ENCODE data around the gene SPATA3. TPM values are rescaled to one million over a fixed set of nuclear protein-coding genes. Genes with fewer than 3 reads are reported as not detected.

The SPATA3 gene
- total RNA-seq, 1 donor from 2014 or later, result not detected

GRCh38 chr2:230982528-230982927, 13.4 kb upstream of the SPATA3 start:
- Histone ChIP-seq H3K4me3 (ENCODE audit: low read length in 3 of 3) (no peak overlapping the region), H3K27me3 (ENCODE audit: control insufficient read depth in 3 of 3, insufficient read depth in 3 of 3, low read length in 3 of 3) (peaks cover 0 to 6% (median 0%) of the 10 kb centered on the region in 3 donors), H3K9ac (ENCODE audit: low read depth in 1 of 3, low read length in 3 of 3) (no peak overlapping the region), H3K9me3 (ENCODE audit: control insufficient read depth in 3 of 3, low read length in 3 of 3) (no peaks in the 10 kb centered on the region), H3K4me1 (ENCODE audit: control insufficient read depth in 3 of 3, insufficient read depth in 3 of 3, low read length in 3 of 3) (peaks cover 4 to 5% (median 4%) of the 10 kb centered on the region in 3 donors), H3K27ac (ENCODE audit: low read depth, low read length) (no peak overlapping the region), H3K36me3 (ENCODE audit: control insufficient read depth in 3 of 3, insufficient read depth in 3 of 3, low read length in 3 of 3) (no peaks in the 10 kb centered on the region)

- H3K4me1 ChIP-seq (ENCODE audit: control insufficient read depth in 3 of 3, insufficient read depth in 3 of 3, low read length in 3 of 3), result peaks cover 4 to 5% (median 4%) of the 10 kb centered on the region in 3 donors
- no peaks in the 10 kb centered on the region for H3K36me3 ChIP-seq (ENCODE audit: control insufficient read depth in 3 of 3, insufficient read depth in 3 of 3, low read length in 3 of 3)
- H3K9me3 ChIP-seq (ENCODE audit: control insufficient read depth in 3 of 3, low read length in 3 of 3), result no peaks in the 10 kb centered on the region
- no peak overlapping the region for H3K4me3 ChIP-seq (ENCODE audit: low read length in 3 of 3)
- H3K27ac ChIP-seq (ENCODE audit: low read depth, low read length), result no peak overlapping the region
- H3K27me3 ChIP-seq (ENCODE audit: control insufficient read depth in 3 of 3, insufficient read depth in 3 of 3, low read length in 3 of 3), result peaks cover 0 to 6% (median 0%) of the 10 kb centered on the region in 3 donors
- H3K9ac ChIP-seq (ENCODE audit: low read depth in 1 of 3, low read length in 3 of 3), result no peak overlapping the region
Observed at GRCh38 chr2:230983566-230983965, 12.4 kb upstream of the SPATA3 start.

- no peak overlapping the region for H3K4me3 ChIP-seq (ENCODE audit: low read length in 3 of 3)
- peaks cover 4 to 5% (median 4%) of the 10 kb centered on the region in 3 donors for H3K4me1 ChIP-seq (ENCODE audit: control insufficient read depth in 3 of 3, insufficient read depth in 3 of 3, low read length in 3 of 3)
- H3K27me3 ChIP-seq (ENCODE audit: control insufficient read depth in 3 of 3, insufficient read depth in 3 of 3, low read length in 3 of 3), result peaks cover 0 to 6% (median 0%) of the 10 kb centered on the region in 3 donors
- H3K9me3 ChIP-seq (ENCODE audit: control insufficient read depth in 3 of 3, low read length in 3 of 3), result no peaks in the 10 kb centered on the region
- H3K27ac ChIP-seq (ENCODE audit: low read depth, low read length), result no peak overlapping the region
- no peak overlapping the region for H3K9ac ChIP-seq (ENCODE audit: low read depth in 1 of 3, low read length in 3 of 3)
- no peaks in the 10 kb centered on the region for H3K36me3 ChIP-seq (ENCODE audit: control insufficient read depth in 3 of 3, insufficient read depth in 3 of 3, low read length in 3 of 3)
Observed at GRCh38 chr2:230984393-230985220, 11.3 kb upstream of the SPATA3 start.

GRCh38 chr2:230985519-230986231, 10.2 kb upstream of the SPATA3 start:
- Histone ChIP-seq H3K27me3 (ENCODE audit: control insufficient read depth in 3 of 3, insufficient read depth in 3 of 3, low read length in 3 of 3) (peaks cover 3 to 15% (median 9%) of the 10 kb centered on the region in 3 donors), H3K9me3 (ENCODE audit: control insufficient read depth in 3 of 3, low read length in 3 of 3) (no peaks in the 10 kb centered on the region), H3K9ac (ENCODE audit: low read depth in 1 of 3, low read length in 3 of 3) (no peak overlapping the region), H3K4me3 (ENCODE audit: low read length in 3 of 3) (no peak overlapping the region), H3K27ac (ENCODE audit: low read depth, low read length) (no peak overlapping the region), H3K4me1 (ENCODE audit: control insufficient read depth in 3 of 3, insufficient read depth in 3 of 3, low read length in 3 of 3) (peaks cover 4 to 5% (median 4%) of the 10 kb centered on the region in 3 donors), H3K36me3 (ENCODE audit: control insufficient read depth in 3 of 3, insufficient read depth in 3 of 3, low read length in 3 of 3) (no peaks in the 10 kb centered on the region)

- peak overlapping the region in 1 of 3 donors; percentile 60 for H3K9ac ChIP-seq (ENCODE audit: low read depth in 1 of 3, low read length in 3 of 3)
- no peaks in the 10 kb centered on the region for H3K36me3 ChIP-seq (ENCODE audit: control insufficient read depth in 3 of 3, insufficient read depth in 3 of 3, low read length in 3 of 3)
- peak overlapping the region; percentile 65 to 70 (median 65) for H3K4me3 ChIP-seq (ENCODE audit: low read length in 3 of 3)
- peaks cover 4 to 5% (median 4%) of the 10 kb centered on the region in 3 donors for H3K4me1 ChIP-seq (ENCODE audit: control insufficient read depth in 3 of 3, insufficient read depth in 3 of 3, low read length in 3 of 3)
- no peaks in the 10 kb centered on the region for H3K9me3 ChIP-seq (ENCODE audit: control insufficient read depth in 3 of 3, low read length in 3 of 3)
- no peak overlapping the region for H3K27ac ChIP-seq (ENCODE audit: low read depth, low read length)
- peaks cover 12 to 25% (median 15%) of the 10 kb centered on the region in 3 donors for H3K27me3 ChIP-seq (ENCODE audit: control insufficient read depth in 3 of 3, insufficient read depth in 3 of 3, low read length in 3 of 3)
Observed at GRCh38 chr2:230986520-230987136, 9.3 kb upstream of the SPATA3 start.

- H3K4me1 ChIP-seq (ENCODE audit: control insufficient read depth in 3 of 3, insufficient read depth in 3 of 3, low read length in 3 of 3), result peaks cover 4 to 5% (median 4%) of the 10 kb centered on the region in 3 donors
- H3K9me3 ChIP-seq (ENCODE audit: control insufficient read depth in 3 of 3, low read length in 3 of 3), result no peaks in the 10 kb centered on the region
- H3K9ac ChIP-seq (ENCODE audit: low read depth in 1 of 3, low read length in 3 of 3), result peak overlapping the region in 1 of 3 donors; percentile 60
- peak overlapping the region; percentile 65 to 70 (median 65) for H3K4me3 ChIP-seq (ENCODE audit: low read length in 3 of 3)
- no peak overlapping the region for H3K27ac ChIP-seq (ENCODE audit: low read depth, low read length)
- peaks cover 19 to 32% (median 22%) of the 10 kb centered on the region in 3 donors for H3K27me3 ChIP-seq (ENCODE audit: control insufficient read depth in 3 of 3, insufficient read depth in 3 of 3, low read length in 3 of 3)
- H3K36me3 ChIP-seq (ENCODE audit: control insufficient read depth in 3 of 3, insufficient read depth in 3 of 3, low read length in 3 of 3), result no peaks in the 10 kb centered on the region
Observed at GRCh38 chr2:230987137-230988020, 8.5 kb upstream of the SPATA3 start.

- Histone ChIP-seq H3K9ac (ENCODE audit: low read depth in 1 of 3, low read length in 3 of 3) (no peak overlapping the region), H3K27ac (ENCODE audit: low read depth, low read length) (no peak overlapping the region), H3K9me3 (ENCODE audit: control insufficient read depth in 3 of 3, low read length in 3 of 3) (no peaks in the 10 kb centered on the region), H3K27me3 (ENCODE audit: control insufficient read depth in 3 of 3, insufficient read depth in 3 of 3, low read length in 3 of 3) (peaks cover 19 to 40% (median 28%) of the 10 kb centered on the region in 3 donors), H3K36me3 (ENCODE audit: control insufficient read depth in 3 of 3, insufficient read depth in 3 of 3, low read length in 3 of 3) (no peaks in the 10 kb centered on the region), H3K4me3 (ENCODE audit: low read length in 3 of 3) (no peak overlapping the region), H3K4me1 (ENCODE audit: control insufficient read depth in 3 of 3, insufficient read depth in 3 of 3, low read length in 3 of 3) (peaks cover 4 to 5% (median 4%) of the 10 kb centered on the region in 3 donors)
Observed at GRCh38 chr2:230989731-230990130, 6.2 kb upstream of the SPATA3 start.

GRCh38 chr2:230990131-230990898, 5.6 kb upstream of the SPATA3 start:
- H3K4me3 ChIP-seq (ENCODE audit: low read length in 3 of 3), result no peak overlapping the region
- no peaks in the 10 kb centered on the region for H3K9me3 ChIP-seq (ENCODE audit: control insufficient read depth in 3 of 3, low read length in 3 of 3)
- H3K36me3 ChIP-seq (ENCODE audit: control insufficient read depth in 3 of 3, insufficient read depth in 3 of 3, low read length in 3 of 3), result no peaks in the 10 kb centered on the region
- peaks cover 19 to 40% (median 31%) of the 10 kb centered on the region in 3 donors for H3K27me3 ChIP-seq (ENCODE audit: control insufficient read depth in 3 of 3, insufficient read depth in 3 of 3, low read length in 3 of 3)
- no peak overlapping the region for H3K9ac ChIP-seq (ENCODE audit: low read depth in 1 of 3, low read length in 3 of 3)
- no peak overlapping the region for H3K27ac ChIP-seq (ENCODE audit: low read depth, low read length)
- peaks cover 4 to 5% (median 4%) of the 10 kb centered on the region in 3 donors for H3K4me1 ChIP-seq (ENCODE audit: control insufficient read depth in 3 of 3, insufficient read depth in 3 of 3, low read length in 3 of 3)

GRCh38 chr2:230990899-230991150, 5.1 kb upstream of the SPATA3 start:
- Histone ChIP-seq H3K27me3 (ENCODE audit: control insufficient read depth in 3 of 3, insufficient read depth in 3 of 3, low read length in 3 of 3) (peaks cover 23 to 44% (median 31%) of the 10 kb centered on the region in 3 donors), H3K9me3 (ENCODE audit: control insufficient read depth in 3 of 3, low read length in 3 of 3) (no peaks in the 10 kb centered on the region), H3K36me3 (ENCODE audit: control insufficient read depth in 3 of 3, insufficient read depth in 3 of 3, low read length in 3 of 3) (no peaks in the 10 kb centered on the region), H3K4me3 (ENCODE audit: low read length in 3 of 3) (no peak overlapping the region), H3K4me1 (ENCODE audit: control insufficient read depth in 3 of 3, insufficient read depth in 3 of 3, low read length in 3 of 3) (peaks cover 4 to 5% (median 4%) of the 10 kb centered on the region in 3 donors), H3K27ac (ENCODE audit: low read depth, low read length) (no peak overlapping the region), H3K9ac (ENCODE audit: low read depth in 1 of 3, low read length in 3 of 3) (no peak overlapping the region)
